Measurements from ENCODE around the gene C16orf90. TPM values are rescaled to one million over a fixed set of nuclear protein-coding genes. Genes with fewer than 3 reads are reported as not detected.

Gene C16orf90
- polyA plus RNA-seq (2013, experiment 1 of 2; ENCODE audit: insufficient read length) = not detected
- polyA plus RNA-seq (2013, experiment 2 of 2; ENCODE audit: insufficient read length) = not detected

- DNase-seq = no peak
These were observed at the start of gene C16orf90 for GRCh38 chr16:3495176-3495575. TSS of gene C16orf90 (minus strand) at chr16:3495489. CDS start at chr16:3495421, 68 bp downstream.

DNA sequence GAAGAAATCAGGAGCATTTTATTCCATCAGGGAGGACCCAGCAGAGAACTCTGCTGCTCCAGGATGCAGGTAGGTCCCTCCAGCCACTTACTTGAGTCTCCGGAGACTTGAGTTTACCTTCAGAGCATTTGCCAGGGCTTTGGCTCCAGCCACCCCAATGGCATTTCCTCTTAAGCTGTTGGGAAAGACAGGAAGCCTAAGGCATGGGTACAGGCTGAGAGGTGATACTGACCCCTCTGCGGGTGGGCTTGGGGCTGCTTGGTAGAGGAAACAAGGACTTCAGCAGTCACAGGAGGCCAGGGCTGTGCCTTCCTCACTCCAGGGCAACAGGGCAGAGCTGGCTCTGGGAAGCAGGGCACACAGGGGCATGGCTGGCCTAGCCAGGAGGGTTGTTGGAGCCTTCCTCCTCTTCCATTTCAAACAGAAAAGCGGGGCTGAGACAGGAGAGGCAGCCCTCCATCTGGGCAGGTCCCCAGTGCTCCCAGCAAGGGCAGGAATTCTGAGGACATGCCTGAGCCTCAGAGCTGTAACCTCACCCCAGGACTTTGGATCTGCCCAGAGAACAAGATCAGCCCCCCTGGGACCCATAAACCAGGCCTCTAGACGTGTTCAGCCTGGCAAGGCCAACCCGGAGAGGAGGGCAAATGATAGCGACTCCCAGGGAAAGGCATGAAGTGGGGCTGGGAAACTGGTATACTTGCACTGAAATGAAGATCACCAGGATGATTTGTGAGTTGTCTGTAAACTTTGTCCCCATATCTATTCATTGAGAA lies 47.5 kb upstream of the C16orf90 start:
- no peak for DNase-seq

GRCh38 chr16:3541527-3542155 lies 46.4 kb upstream of the C16orf90 start:
- DNase-seq = no peak

GRCh38 chr16:3538222-3538621 lies 42.9 kb upstream of the C16orf90 start:
- no peak for DNase-seq

DNA sequence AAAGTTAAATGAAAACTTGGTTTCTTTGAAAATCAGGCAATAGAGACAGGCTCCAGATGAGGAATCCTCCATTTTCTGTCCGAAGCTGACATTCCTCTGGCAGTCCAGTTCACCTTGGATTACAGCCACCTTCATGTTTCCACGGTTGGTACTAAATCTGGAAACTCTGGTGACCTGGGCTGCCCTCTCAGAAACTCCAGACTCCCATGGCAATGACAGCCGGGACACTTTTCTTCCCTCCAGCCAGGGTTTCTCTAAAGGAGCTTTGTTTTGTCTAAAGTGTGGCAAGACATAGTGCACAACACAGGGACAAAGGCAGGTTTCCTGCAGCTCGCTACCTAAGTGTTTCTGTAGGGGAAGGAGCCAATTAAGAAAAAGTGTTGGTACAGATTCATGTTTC lies 41.6 kb upstream of the C16orf90 start:
- DNase-seq = no peak

DNA sequence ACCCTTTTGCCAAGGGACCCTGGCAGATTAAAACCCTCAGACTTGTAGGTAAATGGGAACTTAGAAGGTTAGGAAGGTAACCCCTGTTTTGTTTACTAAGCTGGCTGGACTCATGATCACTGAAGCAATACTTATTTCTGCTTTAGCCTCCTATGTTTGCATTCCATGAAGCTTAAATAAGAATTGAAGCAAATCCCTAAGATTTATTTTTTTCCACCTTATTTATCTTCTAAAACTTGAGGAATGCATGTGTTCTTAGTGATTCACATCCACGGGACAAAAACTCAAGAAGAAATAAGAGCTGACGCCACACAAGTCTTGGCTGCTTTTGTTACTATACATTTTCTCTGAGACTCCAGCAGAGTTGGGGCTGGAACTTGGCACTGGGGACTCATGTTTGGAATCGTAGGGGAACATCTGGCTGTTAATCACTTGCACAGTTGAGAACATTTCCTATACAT lies 41.0 kb upstream of the C16orf90 start:
- DNase-seq = peak; percentile 89

DNA sequence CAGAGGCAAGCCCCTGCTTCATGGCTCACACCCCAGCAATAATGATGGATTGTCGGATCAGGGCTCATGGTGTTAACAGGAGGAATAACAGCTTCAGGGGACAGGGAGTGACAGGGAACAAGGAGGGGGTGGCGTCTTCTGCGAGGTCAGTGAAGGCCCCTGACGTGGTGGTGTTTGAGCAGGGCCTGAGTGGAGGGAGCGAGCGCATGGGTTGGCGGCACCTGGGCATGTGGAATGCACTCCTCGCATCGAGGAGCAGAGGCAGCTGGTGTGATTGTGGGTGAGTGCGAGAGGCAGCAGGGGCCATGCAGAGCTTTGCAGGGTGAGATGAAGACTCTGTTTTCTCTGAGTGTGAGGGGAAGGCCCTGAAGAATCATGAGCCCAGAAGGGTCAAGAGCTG lies 38.8 kb upstream of the C16orf90 start:
- DNase-seq = no peak

- no peak for DNase-seq
These were observed 37.5 kb upstream of the C16orf90 start for GRCh38 chr16:3532741-3533140.

- no peak for DNase-seq
These were observed 35.2 kb upstream of the C16orf90 start for GRCh38 chr16:3530371-3530914.

- no peak for DNase-seq
These were observed 33.9 kb upstream of the C16orf90 start for GRCh38 chr16:3529175-3529574.

GRCh38 chr16:3528406-3528805 lies 33.1 kb upstream of the C16orf90 start:
- DNase-seq = no peak

GRCh38 chr16:3527216-3527829 lies 32.0 kb upstream of the C16orf90 start:
- peak; percentile 46 for DNase-seq

DNA sequence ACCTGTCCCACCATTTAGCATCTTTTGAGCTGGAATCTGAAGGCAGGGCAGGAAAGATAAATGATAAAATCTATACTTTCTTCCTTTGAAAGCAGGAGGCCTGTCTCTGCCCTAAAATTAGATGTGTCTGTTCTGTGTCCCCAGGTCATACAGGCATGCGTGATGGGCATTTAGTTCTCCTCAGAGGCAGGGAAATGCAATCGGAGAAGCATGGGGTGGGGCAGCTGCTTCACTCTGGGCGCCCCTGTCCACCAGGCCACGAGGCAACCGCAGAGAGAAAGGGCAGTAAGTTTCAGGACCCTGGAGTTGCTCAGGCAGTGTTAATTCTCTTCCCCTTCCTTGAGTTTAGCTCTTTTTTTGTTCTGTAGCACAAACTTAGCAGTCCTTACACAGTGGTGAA lies 30.7 kb upstream of the C16orf90 start:
- DNase-seq = no peak

GRCh38 chr16:3523281-3523680 lies 28.0 kb upstream of the C16orf90 start:
- no peak for DNase-seq

DNA sequence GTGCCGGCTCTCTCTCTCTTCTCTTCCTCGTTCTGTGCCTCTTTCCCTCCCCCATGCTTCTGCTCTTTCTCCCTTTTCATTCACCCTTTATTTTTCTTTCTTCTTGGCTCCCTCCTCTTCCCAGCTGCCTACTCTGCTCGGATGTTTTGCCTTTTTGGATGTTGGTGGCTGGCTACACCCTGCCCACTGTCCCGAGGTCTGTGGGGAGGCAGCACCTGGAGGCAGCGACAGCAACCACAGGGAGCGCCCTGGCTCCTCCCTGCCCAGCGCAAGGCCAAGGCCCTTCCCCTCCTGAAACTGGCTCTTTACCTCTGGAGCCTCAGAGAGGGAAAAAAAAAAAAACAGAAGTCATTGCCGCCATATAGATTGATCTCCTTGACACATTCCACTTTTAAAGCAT lies 25.6 kb upstream of the C16orf90 start:
- DNase-seq = no peak

DNA sequence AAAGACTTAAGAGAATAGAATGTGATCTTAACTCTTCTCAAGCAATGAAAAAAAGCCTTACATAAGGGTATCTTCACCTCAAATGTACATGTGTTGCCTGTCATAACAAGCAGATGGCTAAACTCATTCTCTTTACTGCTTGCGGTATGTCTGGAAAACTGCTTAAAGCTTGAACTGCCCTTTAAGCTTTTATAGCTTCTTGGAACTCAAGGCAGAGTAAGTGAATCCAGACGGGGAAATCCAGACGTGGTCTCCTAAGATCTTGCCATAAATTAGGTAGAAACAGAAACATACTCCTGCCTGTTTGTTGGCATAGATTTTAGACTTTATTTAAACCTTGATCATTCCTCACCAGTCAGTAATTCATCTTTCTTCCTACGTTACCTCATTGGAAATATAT lies 25.1 kb upstream of the C16orf90 start:
- DNase-seq = peak; percentile 97

DNA sequence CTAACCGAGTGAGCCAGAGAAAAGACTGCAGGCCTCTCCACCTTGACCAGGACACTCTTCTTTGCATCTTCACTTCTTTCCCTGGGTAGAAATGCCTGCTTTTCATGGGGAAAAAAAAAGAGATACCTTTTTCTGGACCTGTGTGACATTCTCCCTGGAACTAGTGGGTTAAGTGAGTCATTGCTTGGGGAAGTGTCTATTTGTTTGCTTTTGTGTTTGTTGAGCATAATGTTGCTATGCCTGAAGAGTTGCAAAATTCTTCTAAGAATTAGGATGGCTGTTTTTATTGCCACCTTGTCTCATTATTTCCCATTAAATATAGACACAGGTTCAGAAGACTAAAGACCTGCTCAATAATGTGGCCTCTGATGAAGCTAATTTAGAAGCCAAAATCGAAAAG lies 24.3 kb upstream of the C16orf90 start:
- no peak for DNase-seq

DNA sequence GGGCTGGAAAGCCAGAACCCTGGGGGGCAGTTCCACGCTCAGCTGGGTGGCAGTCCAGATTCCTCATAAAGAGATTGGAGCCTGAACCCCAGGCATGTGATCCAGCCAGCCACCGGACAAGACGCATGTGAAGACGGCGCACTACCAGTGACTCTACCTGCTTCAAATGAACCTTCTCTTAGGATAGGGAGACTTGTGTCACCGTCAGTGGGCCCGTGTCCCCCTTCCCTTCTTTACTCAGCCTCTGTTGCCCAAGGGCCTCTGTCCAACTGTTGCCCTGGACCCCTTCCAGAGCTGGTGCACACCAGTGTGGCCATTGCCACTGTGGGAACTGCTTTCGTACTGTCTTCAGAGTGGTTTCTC lies 23.7 kb upstream of the C16orf90 start:
- no peak for DNase-seq

DNA sequence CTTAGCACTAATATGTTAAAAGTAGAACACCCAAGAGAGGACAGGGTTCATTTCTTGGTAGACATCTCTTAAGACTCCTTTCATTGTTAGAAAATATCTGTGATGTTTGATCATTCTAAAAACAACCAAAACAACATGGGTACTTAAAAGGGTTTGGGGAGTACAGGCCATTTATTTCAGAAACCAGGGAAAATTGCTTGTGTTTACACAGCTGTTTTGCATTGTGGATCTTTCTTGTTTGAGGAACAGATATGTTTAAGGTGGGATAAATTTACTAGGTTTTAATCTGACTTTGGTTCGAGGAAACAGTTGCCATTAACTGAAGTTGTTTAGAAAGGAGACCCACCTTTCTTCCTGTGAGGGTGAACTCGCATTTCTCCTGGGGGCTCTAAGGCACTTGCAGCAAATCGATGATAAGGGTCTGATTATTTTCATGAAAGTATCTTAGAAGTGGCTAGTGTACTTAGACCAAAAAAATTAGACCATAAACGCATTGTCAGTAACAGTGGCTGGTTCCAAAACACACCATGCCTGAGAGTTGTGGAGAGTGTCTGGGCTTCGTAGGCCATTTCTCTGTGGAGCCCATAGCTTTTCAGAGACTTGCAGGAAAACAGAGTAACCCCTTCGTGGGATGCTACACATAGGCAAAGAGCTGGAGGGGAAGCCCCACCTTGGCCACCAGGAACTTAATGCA lies 23.1 kb upstream of the C16orf90 start:
- no peak for DNase-seq

DNA sequence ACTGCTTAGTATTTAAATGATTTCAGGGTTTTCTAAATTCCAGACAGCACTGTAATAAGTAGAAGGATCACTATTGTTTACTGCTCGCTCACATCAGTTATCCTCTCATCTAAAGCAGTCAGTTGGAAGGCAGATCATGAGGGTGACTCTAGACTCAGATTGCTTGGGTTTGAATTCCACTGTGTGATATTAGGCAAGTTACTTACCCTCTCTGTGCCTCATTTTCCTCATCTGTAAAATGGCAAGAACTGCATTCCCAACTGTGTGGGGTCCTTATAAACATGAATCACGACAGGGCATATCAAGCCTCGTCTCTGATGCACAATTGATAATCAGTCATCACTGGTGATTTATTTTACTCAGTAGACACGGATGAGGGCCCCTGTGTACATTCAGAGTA lies 20.6 kb upstream of the C16orf90 start:
- DNase-seq = no peak

GRCh38 chr16:3514621-3515020 lies 19.3 kb upstream of the C16orf90 start:
- peak; percentile 62 for DNase-seq

DNA sequence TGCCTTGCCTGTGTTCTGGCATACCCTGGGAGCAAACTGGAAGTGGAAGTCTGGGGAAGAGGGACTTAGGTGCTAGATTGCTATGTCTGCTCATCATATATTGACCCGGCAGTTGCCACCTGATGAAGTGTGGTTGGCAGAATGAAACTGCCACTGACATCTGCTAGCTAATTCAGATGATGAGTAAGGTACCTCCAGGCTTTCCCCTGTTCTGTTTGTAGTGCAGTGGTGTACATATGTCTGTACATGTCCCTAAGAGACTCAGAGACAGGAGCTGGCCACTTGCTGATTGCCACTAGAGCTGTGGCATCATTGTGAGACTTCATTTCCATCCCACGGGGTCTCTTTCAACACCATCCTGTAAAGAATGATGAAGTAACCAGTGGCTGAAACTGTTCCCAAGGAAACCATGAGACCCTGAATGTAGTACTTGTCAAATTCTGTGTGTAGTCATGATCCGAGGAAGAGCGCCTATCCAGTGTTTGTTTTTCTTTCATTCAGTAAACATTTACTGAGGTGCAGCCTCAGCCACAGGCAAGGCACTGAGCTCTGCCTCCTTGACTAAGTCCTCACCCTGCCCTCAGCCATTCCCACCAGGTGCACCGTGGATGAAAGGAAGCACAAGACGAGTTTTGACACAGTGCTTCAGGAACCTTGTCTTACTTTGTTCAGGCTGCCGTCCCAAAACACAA lies 18.7 kb upstream of the C16orf90 start:
- no peak for DNase-seq
